Endothelial cell of umbilical vein (primary cell): Measurements from ENCODE around the gene CSE1L. TPM values are rescaled to one million over a fixed set of nuclear protein-coding genes. Genes with fewer than 3 reads are reported as not detected.

Experiments used
- BruUV-seq: library from RNA; stranded (reverse); fragments of 400-500 nt; replicated peaks from 2 replicates; lab custom pipeline; 2021; lab: Mats Ljungman, UMichigan
- CTCF ChIA-PET: fragments of 300-600, 350-600 bp; sonication (Branson Sonifier 250); formaldehyde crosslinking; loops from one replicate; lab custom pipeline; 2021; ENCODE audit warnings: antibody characterized with exemption, inconsistent platforms; lab: Charles Lee
- POLR2A ChIA-PET: fragments of 300-600, 350-600 bp; sonication (Branson Sonifier 250); formaldehyde crosslinking; loops from one replicate; lab custom pipeline; 2021; ENCODE audit warnings: antibody characterized with exemption, inconsistent platforms; lab: Charles Lee
- DNase-seq: peaks from one replicate; pipeline ENCODE4 v3.0.0-alpha.2; 2011; ENCODE audit warnings: low read depth, low spot score
- FAIRE-seq: peaks from 2 replicates; lab custom pipeline; 2011; peaks lifted over from hg19 to GRCh38; lab: Jason Lieb, UNC
- H2AFZ ChIP-seq: 2 replicates; pipeline ENCODE4 v1.6.0; 2012; ENCODE audit warnings: low read depth, low read length, control low read depth, inconsistent platforms
- H3K27ac ChIP-seq: 2 replicates; pipeline ENCODE4 v1.5.1; 2011; ENCODE audit warnings: low read depth, mild to moderate bottlenecking, control low read depth, low read length, moderate library complexity; ENCODE audit not compliant: insufficient read depth
- H3K27me3 ChIP-seq, 2 experiments: 2 replicates each; pipeline versions ENCODE4 v1.6.0 to v1.6.1; 2011; ENCODE audit warnings: low read length in 2 of 2, mixed read lengths in 1 of 2; ENCODE audit not compliant: control insufficient read depth in 2 of 2, insufficient read depth in 2 of 2
- H3K36me3 ChIP-seq, 2 experiments: 2 replicates in 1 of 2; 3 replicates in 1 of 2; pipeline ENCODE4 v1.5.1; 2011; ENCODE audit warnings: low read length in 2 of 2, mild to moderate bottlenecking in 1 of 2, moderate library complexity in 1 of 2; ENCODE audit not compliant: control insufficient read depth in 2 of 2, insufficient read depth in 2 of 2; ENCODE audit errors: extremely low read depth in 1 of 2
- H3K4me1 ChIP-seq: 3 replicates; pipeline ENCODE4 v1.5.1; 2011; ENCODE audit warnings: mild to moderate bottlenecking, low read length; ENCODE audit not compliant: control insufficient read depth, insufficient read depth; ENCODE audit errors: extremely low read depth
- H3K4me2 ChIP-seq: 2 replicates; pipeline ENCODE4 v1.6.1; 2011; ENCODE audit warnings: low read length, control low read depth, mixed read lengths; ENCODE audit not compliant: insufficient read depth
- H3K4me3 ChIP-seq, 3 experiments: fragments of 200-600 bp in 1 of 3; sonication (generic), shearing (Covaris generic) in 1 of 3; replicated peaks in 1 of 3; 2 replicates each; pipeline ENCODE4 v1.5.1; 2011 to 2016; ENCODE audit warnings: control low read depth in 3 of 3, low read length in 3 of 3, mild to moderate bottlenecking in 2 of 3, inconsistent platforms in 1 of 3, low read depth in 1 of 3, moderate library complexity in 1 of 3; ENCODE audit not compliant: insufficient read depth in 1 of 3
- H3K79me2 ChIP-seq: 2 replicates; pipeline ENCODE4 v1.6.0; 2012; ENCODE audit warnings: low read length, inconsistent platforms; ENCODE audit not compliant: control insufficient read depth, insufficient read depth
- H3K9ac ChIP-seq: replicated peaks from 2 replicates; pipeline ENCODE3; 2011; ENCODE audit warnings: low read length, control low read depth; ENCODE audit not compliant: insufficient read depth; ENCODE audit errors: extremely low read depth
- H3K9me1 ChIP-seq: replicated peaks from 3 replicates; pipeline ENCODE4 v1.6.0; 2011; ENCODE audit warnings: mild to moderate bottlenecking, low read length; ENCODE audit not compliant: control insufficient read depth, insufficient read depth; ENCODE audit errors: extremely low read depth
- H3K9me3 ChIP-seq: replicated peaks from 2 replicates; pipeline ENCODE4 v1.5.1; 2012; ENCODE audit warnings: low read length, inconsistent platforms; ENCODE audit not compliant: control insufficient read depth, insufficient read depth
- H4K20me1 ChIP-seq: replicated peaks from 2 replicates; pipeline ENCODE3; 2011; ENCODE audit warnings: mild to moderate bottlenecking, low read length; ENCODE audit not compliant: control insufficient read depth, insufficient read depth; ENCODE audit errors: extremely low read depth
- EZH2 ChIP-seq: IDR thresholded peaks from 2 replicates; pipeline ENCODE4 v1.6.1; 2012; ENCODE audit warnings: borderline replicate concordance, low read depth, mild to moderate bottlenecking, moderate library complexity, low read length, inconsistent platforms; ENCODE audit not compliant: severe bottlenecking
- FOS ChIP-seq: IDR thresholded peaks from 2 replicates; pipeline ENCODE4 v1.6.1; 2011; ENCODE audit warnings: mild to moderate bottlenecking, low read length, moderate library complexity, borderline replicate concordance; ENCODE audit not compliant: insufficient read depth
- GATA2 ChIP-seq: IDR thresholded peaks from 2 replicates; pipeline ENCODE4 v1.7.0; 2011; ENCODE audit warnings: low read depth, mild to moderate bottlenecking, moderate library complexity, mixed read lengths, low read length; ENCODE audit not compliant: insufficient read length, insufficient read depth
- JUN ChIP-seq: IDR thresholded peaks from 2 replicates; pipeline ENCODE4 v1.6.1; 2011; ENCODE audit warnings: borderline replicate concordance, low read depth; ENCODE audit not compliant: insufficient read length, insufficient read depth
- MAX ChIP-seq: IDR thresholded peaks from 2 replicates; pipeline ENCODE4 v1.6.1; 2011; ENCODE audit not compliant: insufficient read depth, insufficient read length
- MYC ChIP-seq: IDR thresholded peaks from one replicate; pipeline ENCODE4 v1.6.1; 2011; ENCODE audit warnings: mild to moderate bottlenecking, low read depth, low read length
- POLR2A ChIP-seq: IDR thresholded peaks from 2 replicates; pipeline ENCODE4 v1.6.1; 2012; ENCODE audit warnings: low read depth, mild to moderate bottlenecking, control low read depth, low read length
- POLR2AphosphoS5 ChIP-seq: IDR thresholded peaks from 2 replicates; pipeline ENCODE4 v1.6.1; 2012; ENCODE audit warnings: low read depth, mild to moderate bottlenecking, control low read depth, low read length, moderate library complexity; ENCODE audit not compliant: insufficient read depth
- dilution Hi-C: fragments of 300-500 bp; cut with MboI; formaldehyde crosslinking; loops from one replicate; pipeline ENCODE4 v1.15.0; 2019; ENCODE audit warnings: low sequenced_read_pairs; ENCODE audit not compliant: extremely low pct_ligation_motif_present
- intact Hi-C: fragments of 100-400 bp; cut with micrococcal nuclease; formaldehyde crosslinking; loops from one replicate; pipeline ENCODE4 v1.10.0; 2022
- polyA plus RNA-seq, 4 experiments: library from polyadenylated mRNA; depleted of rRNA in 3 of 4; stranded (reverse) in 3 of 4; unstranded in 1 of 4; fragments of >200 nt; gene quantifications; 2 replicates each; pipeline versions ENCODE4 v1.2.1 to v1.2.3, GENCODE V29; 2011 to 2012; ENCODE audit warnings: missing spikeins in 1 of 4
- total RNA-seq: library from RNA; stranded (reverse); gene quantifications from 2 replicates; pipeline ENCODE4 v1.2.3, GENCODE V29; 2021
- TF ChIP-seq, protein P1 (sequence below), 2 donors: IDR thresholded peaks; 1 replicate in 1 of 2; 2 replicates in 1 of 2; pipeline ENCODE4 v1.5.1; 2011; ENCODE audit warnings: low read length in 2 of 2, mild to moderate bottlenecking in 2 of 2, moderate library complexity in 2 of 2, control low read depth in 1 of 2, inconsistent platforms in 1 of 2, low read depth in 1 of 2; ENCODE audit not compliant: insufficient read depth in 1 of 2; ENCODE audit errors: extremely low read depth in 1 of 2

CSE1L gene
- total and polyA plus RNA-seq, 2 donors (not counting 3 experiments of a cell fraction or from before 2014, with no cell fraction given): 35.1 to 118 TPM

GRCh38 chr20:49098136-49098535, 52.0 kb downstream of the CSE1L start:
- no peaks in the 10 kb centered on the region for H3K27me3 ChIP-seq
- no peak overlapping the region for H3K4me3 ChIP-seq
- peaks cover 15 to 31% of the 10 kb centered on the region in 2 experiments for H3K36me3 ChIP-seq
- FAIRE-seq: no peak
- no peaks in the 10 kb centered on the region for H3K9me1 ChIP-seq
- intact Hi-C loops: no loop called here
- H3K9me3 ChIP-seq: no peaks in the 10 kb centered on the region
- H3K79me2 ChIP-seq: peaks cover 10% of the 10 kb centered on the region
- no peak for TF ChIP-seq EZH2
- TF ChIP-seq MAX: no peak
- no peak for TF ChIP-seq JUN
- TF ChIP-seq, protein P1, sequence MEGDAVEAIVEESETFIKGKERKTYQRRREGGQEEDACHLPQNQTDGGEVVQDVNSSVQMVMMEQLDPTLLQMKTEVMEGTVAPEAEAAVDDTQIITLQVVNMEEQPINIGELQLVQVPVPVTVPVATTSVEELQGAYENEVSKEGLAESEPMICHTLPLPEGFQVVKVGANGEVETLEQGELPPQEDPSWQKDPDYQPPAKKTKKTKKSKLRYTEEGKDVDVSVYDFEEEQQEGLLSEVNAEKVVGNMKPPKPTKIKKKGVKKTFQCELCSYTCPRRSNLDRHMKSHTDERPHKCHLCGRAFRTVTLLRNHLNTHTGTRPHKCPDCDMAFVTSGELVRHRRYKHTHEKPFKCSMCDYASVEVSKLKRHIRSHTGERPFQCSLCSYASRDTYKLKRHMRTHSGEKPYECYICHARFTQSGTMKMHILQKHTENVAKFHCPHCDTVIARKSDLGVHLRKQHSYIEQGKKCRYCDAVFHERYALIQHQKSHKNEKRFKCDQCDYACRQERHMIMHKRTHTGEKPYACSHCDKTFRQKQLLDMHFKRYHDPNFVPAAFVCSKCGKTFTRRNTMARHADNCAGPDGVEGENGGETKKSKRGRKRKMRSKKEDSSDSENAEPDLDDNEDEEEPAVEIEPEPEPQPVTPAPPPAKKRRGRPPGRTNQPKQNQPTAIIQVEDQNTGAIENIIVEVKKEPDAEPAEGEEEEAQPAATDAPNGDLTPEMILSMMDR (IDR thresholded peaks at IDR 0.05; ENCODE audit: extremely low read depth in 1 of 2, insufficient read depth in 1 of 2, low read depth in 1 of 2, low read length in 2 of 2): no peak
- no peak for TF ChIP-seq MYC
- TF ChIP-seq FOS: no peak
- TF ChIP-seq POLR2A: no peak
- no peak for TF ChIP-seq GATA2
- no peak for TF ChIP-seq POLR2AphosphoS5
- H4K20me1 ChIP-seq: peaks cover 2% of the 10 kb centered on the region
- H2AFZ ChIP-seq: no peak overlapping the region
- no TSS peak for BruUV-seq
- dilution Hi-C loops: no loop called here
- ChIA-PET CTCF (no interaction called here), POLR2A (no interaction called here)
- H3K4me1 ChIP-seq: no peaks in the 10 kb centered on the region
- no peak overlapping the region for H3K4me2 ChIP-seq
- DNase-seq: no peak
- no peak overlapping the region for H3K27ac ChIP-seq
- no peak overlapping the region for H3K9ac ChIP-seq
